HCT116 (cell line): ENCODE measurements around the gene FNIP2. TPM values are rescaled to one million over a fixed set of nuclear protein-coding genes. Genes with fewer than 3 reads are reported as not detected.

Source experiments
- ATAC-seq: fragments of 200-7000 bp; cut with Tn5 transposase; 2 replicates; pipeline ENCODE4 v1.9.1; 2020; ENCODE audit warnings: mild to moderate bottlenecking, moderate library complexity
- BruUV-seq: library from RNA; stranded (reverse); fragments of 400-500 nt; replicated peaks from 2 replicates; lab custom pipeline; 2021; lab: Mats Ljungman, UMichigan
- CTCF ChIA-PET: fragments of 300-600 bp; sonication (Branson Sonifier 250); formaldehyde crosslinking; loops from one replicate; lab custom pipeline; 2021; ENCODE audit warnings: antibody characterized with exemption; lab: Charles Lee
- POLR2A ChIA-PET: fragments of 300-600, 350-600 bp; sonication (Branson Sonifier 250); formaldehyde crosslinking; loops from one replicate; lab custom pipeline; 2021; ENCODE audit warnings: antibody characterized with exemption; lab: Charles Lee
- RAD21 ChIA-PET, 2 experiments: fragments of 300-600 bp; sonication (Branson Sonifier 250); formaldehyde crosslinking; loops; one replicate each; lab custom pipeline; 2023; ENCODE audit warnings: low total read pairs in 2 of 2; ENCODE audit not compliant: uncharacterized antibody in 2 of 2, unreplicated experiment in 2 of 2, low non-redundant PET in 1 of 2; lab: Charles Lee
- DNase-seq: peaks from one replicate; pipeline ENCODE4 v3.0.0-alpha.2; 2010; ENCODE audit warnings: low read depth, low spot score
- H2AFZ ChIP-seq: fragments of 200-600 bp; shearing (Covaris generic), sonication (generic); 2 replicates; pipeline ENCODE4 v1.6.1; 2017; ENCODE audit warnings: low read depth, mixed run types, mixed read lengths, antibody characterized with exemption, low read length; ENCODE audit not compliant: poor library complexity, severe bottlenecking
- H3K27ac ChIP-seq: 2 replicates; pipeline ENCODE4 v1.5.1; 2012; ENCODE audit warnings: low read depth, low read length
- H3K27me3 ChIP-seq: fragments of 200-600 bp; sonication (generic); 2 replicates; pipeline ENCODE4 v1.6.1; 2016; ENCODE audit warnings: mixed run types, low read length, mixed read lengths; ENCODE audit not compliant: insufficient read depth
- H3K36me3 ChIP-seq, 2 experiments: fragments of 200-500 bp in 1 of 2; fragments of 200-600 bp in 1 of 2; sonication (Bioruptor generic) in 1 of 2; sonication (generic) in 1 of 2; 2 replicates each; pipeline versions ENCODE4 v1.5.1 to v1.6.1; 2014 to 2016; ENCODE audit warnings: low read length in 2 of 2, inconsistent platforms in 1 of 2, mixed read lengths in 1 of 2, mixed run types in 1 of 2; ENCODE audit not compliant: insufficient read depth in 2 of 2, control insufficient read depth in 1 of 2
- H3K4me1 ChIP-seq, 2 experiments: fragments of 200-600 bp in 1 of 2; sonication (generic) in 1 of 2; 2 replicates each; pipeline versions ENCODE4 v1.5.1 to v1.6.1; 2012 to 2017; ENCODE audit warnings: low read length in 2 of 2, inconsistent platforms in 1 of 2, mild to moderate bottlenecking in 1 of 2, mixed read lengths in 1 of 2, mixed run types in 1 of 2, moderate library complexity in 1 of 2; ENCODE audit not compliant: insufficient read depth in 2 of 2, control insufficient read depth in 1 of 2
- H3K4me2 ChIP-seq: fragments of 200-600 bp; sonication (generic); 2 replicates; pipeline ENCODE4 v1.6.1; 2017; ENCODE audit warnings: mixed run types, low read length, mixed read lengths
- H3K4me3 ChIP-seq, 2 experiments: fragments of 200-600 bp in 1 of 2; sonication (generic) in 1 of 2; replicated peaks in 1 of 2; 2 replicates each; pipeline ENCODE4 v1.5.1; 2011 to 2016; ENCODE audit warnings: low read length in 2 of 2, control low read depth in 1 of 2, low read depth in 1 of 2, mild to moderate bottlenecking in 1 of 2, mixed read lengths in 1 of 2, mixed run types in 1 of 2
- H3K79me2 ChIP-seq: fragments of 200-600 bp; sonication (generic); 2 replicates; pipeline ENCODE4 v1.6.1; 2017; ENCODE audit warnings: mild to moderate bottlenecking, mixed run types, low read length, moderate library complexity, mixed read lengths; ENCODE audit not compliant: insufficient read depth
- H3K9ac ChIP-seq: fragments of 200-600 bp; sonication (generic); 2 replicates; pipeline ENCODE4 v1.6.1; 2016; ENCODE audit warnings: low read length, mixed read lengths
- H3K9me2 ChIP-seq: fragments of 200-600 bp; sonication (generic), shearing (Covaris generic); 2 replicates; pipeline ENCODE4 v1.6.1; 2017; ENCODE audit warnings: mixed run types, mild to moderate bottlenecking, moderate library complexity; ENCODE audit not compliant: insufficient read depth
- H3K9me3 ChIP-seq, 2 experiments: fragments of 200-500 bp in 1 of 2; fragments of 200-600 bp in 1 of 2; sonication (Bioruptor generic) in 1 of 2; sonication (generic) in 1 of 2; 2 replicates each; pipeline ENCODE4 v1.6.1; 2014 to 2017; ENCODE audit warnings: low read length in 2 of 2, mixed read lengths in 2 of 2, inconsistent platforms in 1 of 2, low read depth in 1 of 2, mild to moderate bottlenecking in 1 of 2, mixed run types in 1 of 2, moderate library complexity in 1 of 2; ENCODE audit not compliant: control insufficient read depth in 1 of 2, insufficient read depth in 1 of 2
- H4K20me1 ChIP-seq: fragments of 200-600 bp; sonication (generic), shearing (Covaris generic); 2 replicates; pipeline ENCODE4 v1.6.1; 2017; ENCODE audit warnings: mixed run types, mild to moderate bottlenecking, moderate library complexity; ENCODE audit not compliant: insufficient read depth
- JUND ChIP-seq: IDR thresholded peaks from 2 replicates; pipeline ENCODE4 v1.6.1; 2012
- RAD21 ChIP-seq: IDR thresholded peaks from 2 replicates; pipeline ENCODE4 v1.6.1; 2012; ENCODE audit warnings: low read depth, mild to moderate bottlenecking
- SIN3A ChIP-seq: IDR thresholded peaks from 2 replicates; pipeline ENCODE4 v1.6.1; 2012; ENCODE audit warnings: low read depth
- SRF ChIP-seq: IDR thresholded peaks from 2 replicates; pipeline ENCODE4 v1.6.1; 2012; ENCODE audit warnings: low read depth
- ZFX ChIP-seq: fragments of 450-650 bp; IDR thresholded peaks from 2 replicates; pipeline ENCODE4 v1.6.1; 2017
- ZNF274 ChIP-seq: fragments of 200-500 bp; sonication (Bioruptor generic); IDR thresholded peaks from 2 replicates; pipeline ENCODE4 v1.6.1; 2014; ENCODE audit warnings: mild to moderate bottlenecking, low read depth, low read length, inconsistent platforms
- intact Hi-C: fragments of 100-400 bp; cut with micrococcal nuclease; formaldehyde crosslinking; loops from 2 replicates; pipeline ENCODE4 v1.10.0; 2022
- total RNA-seq: library from RNA; stranded (reverse); gene quantifications from one replicate; pipeline ENCODE4 v1.2.1, GENCODE V29; 2021; ENCODE audit not compliant: unreplicated experiment

FNIP2 gene
- total RNA-seq, 1 experiment from 2014 or later = 4.8 TPM

- TF ChIP-seq ZFX (no peak), RAD21 (no peak)
Measured at GRCh38 chr4:158781963-158782362, 13.1 kb downstream of the FNIP2 start (continued).

- Histone ChIP-seq H3K4me2 (no peak overlapping the region), H3K36me3 (no peaks in the 10 kb centered on the region), H4K20me1 (no peaks in the 10 kb centered on the region), H3K4me1 (0 out of 4 replicates have a peak, but pooled peaks cover 0 to 6% of the 10 kb centered on the region in 2 experiments), H3K9ac (no peak overlapping the region), H2AFZ (no peak overlapping the region), H3K4me3 (no peak overlapping the region), H3K27ac (no peak overlapping the region), H3K79me2 (no peaks in the 10 kb centered on the region; the same call in 1 of the 2 replicates), H3K9me3 (no peaks in the 10 kb centered on the region), H3K9me2 (no peaks in the 10 kb centered on the region), H3K27me3 (no peaks in the 10 kb centered on the region)
- TF ChIP-seq JUND = no peak
- no peak for TF ChIP-seq SIN3A
- POLR2A ChIA-PET = no interaction called here
- no peak for ATAC-seq
- DNase-seq = no peak
- CTCF ChIA-PET = interaction anchor here (1.9 kb wide), 1 partner anchor 69 kb away, joined by 4 read pairs; no protein-coding TSS in a partner anchor
- RAD21 ChIA-PET = no interaction called here
- intact Hi-C loops = no loop called here
- BruUV-seq = no TSS peak
Measured at GRCh38 chr4:158782551-158783360, 13.9 kb downstream of the FNIP2 start.

- CTCF ChIA-PET = interaction anchor here (1.9 kb wide), 1 partner anchor 67 kb away, joined by 4 read pairs; no protein-coding TSS in a partner anchor
Measured at GRCh38 chr4:158783785-158784184, 15.0 kb downstream of the FNIP2 start.

More at GRCh38 chr4:158783785-158784184, 15.0 kb downstream of the FNIP2 start:
- Histone ChIP-seq H3K4me2 (no peak overlapping the region), H3K79me2 (no peaks in the 10 kb centered on the region; the same call in 1 of the 2 replicates), H3K36me3 (no peaks in the 10 kb centered on the region), H4K20me1 (no peaks in the 10 kb centered on the region), H3K9me3 (no peaks in the 10 kb centered on the region), H3K27me3 (no peaks in the 10 kb centered on the region), H3K4me1 (0 out of 4 replicates have a peak, but pooled peaks cover 0 to 6% of the 10 kb centered on the region in 2 experiments), H3K4me3 (no peak overlapping the region), H2AFZ (no peak overlapping the region), H3K9me2 (no peaks in the 10 kb centered on the region), H3K9ac (no peak overlapping the region), H3K27ac (no peak overlapping the region)
- no TSS peak for BruUV-seq
- POLR2A ChIA-PET = no interaction called here
- TF ChIP-seq ZNF274 = no peak
- TF ChIP-seq SRF = no peak
- ATAC-seq (no peak), DNase-seq (no peak)
- intact Hi-C loops = no loop called here
- RAD21 ChIA-PET = no interaction called here
